MM.1S (cell line): ENCODE measurements around the gene ACSF3.
A peak's percentile ranks its signal among the peaks of the same experiment; 100 is the strongest.

Experiments
- DNase-seq: peaks from one replicate; pipeline ENCODE4 v3.0.0-alpha.2; 2015
- H2AFZ ChIP-seq: fragments of 300-600 bp; sonication (generic); 2 replicates; pipeline ENCODE4 v1.6.0; 2016; ENCODE audit warnings: antibody characterized with exemption, low read length
- H3F3A ChIP-seq: fragments of 300-600 bp; sonication (generic); 2 replicates; pipeline ENCODE4 v1.6.1; 2016; ENCODE audit warnings: mild to moderate bottlenecking, antibody characterized with exemption, low read length, moderate library complexity, mixed read lengths; ENCODE audit not compliant: insufficient read depth
- H3K27ac ChIP-seq: fragments of 300-600 bp; sonication (generic); 2 replicates; pipeline ENCODE4 v1.5.1; 2016; ENCODE audit warnings: mild to moderate bottlenecking, low read length
- H3K27me3 ChIP-seq: fragments of 300-600 bp; sonication (generic); replicated peaks from 2 replicates; pipeline ENCODE4 v1.6.0; 2016; ENCODE audit warnings: low read length; ENCODE audit not compliant: insufficient read depth
- H3K36me3 ChIP-seq: fragments of 300-600 bp; sonication (generic); replicated peaks from 2 replicates; pipeline ENCODE4 v1.6.1; 2016; ENCODE audit warnings: mild to moderate bottlenecking, low read length, mixed read lengths; ENCODE audit not compliant: insufficient read depth
- H3K4me1 ChIP-seq: fragments of 300-600 bp; sonication (generic); 2 replicates; pipeline ENCODE4 v1.6.1; 2016; ENCODE audit warnings: low read length, mixed read lengths
- H3K4me2 ChIP-seq: fragments of 300-600 bp; sonication (generic); 2 replicates; pipeline ENCODE4 v1.6.0; 2016; ENCODE audit warnings: low read depth, low read length
- H3K4me3 ChIP-seq: fragments of 300-600 bp; sonication (generic); 2 replicates; pipeline ENCODE4 v1.5.1; 2016; ENCODE audit warnings: low read length, mixed read lengths
- H3K79me2 ChIP-seq: fragments of 300-600 bp; sonication (generic); 2 replicates; pipeline ENCODE4 v1.6.1; 2016; ENCODE audit warnings: mixed run types, low read length, mixed read lengths
- H3K9ac ChIP-seq: fragments of 300-600 bp; sonication (generic); 2 replicates; pipeline ENCODE4 v1.6.1; 2016; ENCODE audit warnings: low read length, mixed read lengths
- H3K9me2 ChIP-seq: fragments of 300-600 bp; sonication (generic); replicated peaks from 2 replicates; pipeline ENCODE4 v1.6.1; 2016; ENCODE audit warnings: mild to moderate bottlenecking, low read length, mixed read lengths; ENCODE audit not compliant: insufficient read depth
- H3K9me3 ChIP-seq: fragments of 300-600 bp; sonication (generic); replicated peaks from 2 replicates; pipeline ENCODE4 v1.6.1; 2016; ENCODE audit warnings: mild to moderate bottlenecking, low read length, mixed read lengths; ENCODE audit not compliant: insufficient read depth
- H4K20me1 ChIP-seq: fragments of 300-600 bp; sonication (generic); 2 replicates; pipeline ENCODE4 v1.6.1; 2016; ENCODE audit warnings: mild to moderate bottlenecking, low read length, moderate library complexity, mixed read lengths; ENCODE audit not compliant: insufficient read depth
- EZH2 ChIP-seq: fragments of 300-600 bp; sonication (generic); optimal IDR thresholded peaks from 2 replicates; pipeline ENCODE3; 2017; ENCODE audit warnings: low read depth, mild to moderate bottlenecking, antibody characterized with exemption, low read length, mixed read lengths
- EZH2phosphoT487 ChIP-seq: fragments of 300-600 bp; sonication (generic); IDR thresholded peaks from 2 replicates; pipeline ENCODE4 v1.6.1; 2018; ENCODE audit warnings: antibody characterized with exemption, low read length
- TF ChIP-seq, protein P1 (sequence below): fragments of 300-600 bp; sonication (generic); IDR thresholded peaks from 2 replicates; pipeline ENCODE4 v1.5.1; 2016; ENCODE audit warnings: antibody characterized with exemption, low read length, mixed read lengths

Gene ACSF3

DNA sequence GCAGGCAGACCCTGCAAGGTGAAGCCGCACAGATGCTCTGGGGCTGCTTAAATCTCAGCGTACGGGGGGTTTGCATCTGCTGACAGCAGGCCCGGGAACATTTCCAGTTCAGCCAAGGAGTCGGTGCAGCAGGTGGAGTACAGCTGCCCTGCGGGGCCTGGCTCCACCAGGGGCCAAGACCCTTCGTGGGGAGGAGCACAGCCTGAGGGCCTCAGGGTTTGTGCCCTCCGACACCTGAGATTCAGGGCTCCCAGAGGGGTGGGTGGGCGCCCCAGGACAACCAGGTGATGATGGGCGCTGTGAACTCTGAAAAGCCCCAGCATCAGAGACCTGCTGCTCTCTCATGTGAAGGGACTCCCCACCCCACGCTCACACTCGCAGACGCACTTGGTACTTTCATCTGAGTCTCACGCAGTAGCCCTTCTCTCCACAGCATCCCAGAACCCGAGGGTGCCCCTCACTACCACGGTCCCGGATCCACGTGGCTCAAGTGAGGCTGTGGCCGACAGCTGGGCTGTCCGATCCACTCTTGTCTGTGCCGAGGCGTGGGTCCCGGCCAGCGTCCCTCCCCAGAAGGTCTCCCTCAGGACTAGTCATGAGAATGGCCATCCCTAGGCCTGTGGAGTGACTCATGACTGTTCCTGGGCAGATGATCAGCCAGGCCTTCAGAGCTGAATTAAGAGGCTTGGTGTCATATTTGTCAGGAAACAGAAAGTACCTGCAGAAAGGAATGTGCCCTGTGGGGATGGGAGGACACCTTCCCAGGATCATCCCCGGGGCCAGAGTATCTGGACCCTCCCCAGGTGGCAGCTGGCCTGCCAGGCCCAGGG is 29.6 kb downstream of the ACSF3 start:
- no peaks in the 10 kb centered on the region for H3K9me2 ChIP-seq
- peak overlapping the region; percentile 77 for H3K9ac ChIP-seq
- no peaks in the 10 kb centered on the region; the same call in 1 of the 2 replicates for H3K79me2 ChIP-seq
- peaks cover 25% of the 10 kb centered on the region for H3F3A ChIP-seq
- TF ChIP-seq, protein P1, sequence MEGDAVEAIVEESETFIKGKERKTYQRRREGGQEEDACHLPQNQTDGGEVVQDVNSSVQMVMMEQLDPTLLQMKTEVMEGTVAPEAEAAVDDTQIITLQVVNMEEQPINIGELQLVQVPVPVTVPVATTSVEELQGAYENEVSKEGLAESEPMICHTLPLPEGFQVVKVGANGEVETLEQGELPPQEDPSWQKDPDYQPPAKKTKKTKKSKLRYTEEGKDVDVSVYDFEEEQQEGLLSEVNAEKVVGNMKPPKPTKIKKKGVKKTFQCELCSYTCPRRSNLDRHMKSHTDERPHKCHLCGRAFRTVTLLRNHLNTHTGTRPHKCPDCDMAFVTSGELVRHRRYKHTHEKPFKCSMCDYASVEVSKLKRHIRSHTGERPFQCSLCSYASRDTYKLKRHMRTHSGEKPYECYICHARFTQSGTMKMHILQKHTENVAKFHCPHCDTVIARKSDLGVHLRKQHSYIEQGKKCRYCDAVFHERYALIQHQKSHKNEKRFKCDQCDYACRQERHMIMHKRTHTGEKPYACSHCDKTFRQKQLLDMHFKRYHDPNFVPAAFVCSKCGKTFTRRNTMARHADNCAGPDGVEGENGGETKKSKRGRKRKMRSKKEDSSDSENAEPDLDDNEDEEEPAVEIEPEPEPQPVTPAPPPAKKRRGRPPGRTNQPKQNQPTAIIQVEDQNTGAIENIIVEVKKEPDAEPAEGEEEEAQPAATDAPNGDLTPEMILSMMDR, result no peak
- TF ChIP-seq EZH2phosphoT487, result no peak
- no peak for TF ChIP-seq EZH2
- H3K36me3 ChIP-seq, result no peaks in the 10 kb centered on the region
- H3K9me3 ChIP-seq, result no peaks in the 10 kb centered on the region
- DNase-seq, result no peak
- no peaks in the 10 kb centered on the region for H4K20me1 ChIP-seq
- peak overlapping the region; percentile 71 for H3K4me2 ChIP-seq
- peaks cover 35% of the 10 kb centered on the region for H3K4me1 ChIP-seq
- no peak overlapping the region for H2AFZ ChIP-seq
- peak overlapping the region; percentile 99 for H3K27ac ChIP-seq
- H3K4me3 ChIP-seq, result peak overlapping the region; percentile 39
- H3K27me3 ChIP-seq, result no peaks in the 10 kb centered on the region

DNA sequence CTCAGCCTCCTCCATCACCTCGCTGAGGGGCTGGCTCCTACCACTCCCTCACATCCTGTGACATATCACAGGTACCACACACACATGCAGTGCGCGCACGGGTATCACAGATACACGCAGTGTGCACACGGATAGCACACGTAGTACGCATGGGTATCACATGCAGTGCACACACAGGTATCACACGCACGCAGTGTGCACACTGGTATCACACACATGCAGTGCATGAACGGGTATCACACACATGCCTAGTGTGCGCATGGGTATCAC is 30.1 kb downstream of the ACSF3 start:
- H3K9ac ChIP-seq, result peak overlapping the region; percentile 77; the same call in 1 of the 2 replicates
- no peaks in the 10 kb centered on the region for H3K9me2 ChIP-seq
- H2AFZ ChIP-seq, result no peak overlapping the region
- H3K4me1 ChIP-seq, result peaks cover 35% of the 10 kb centered on the region
- H3K9me3 ChIP-seq, result no peaks in the 10 kb centered on the region
- no peak for TF ChIP-seq EZH2
- TF ChIP-seq, protein P1, result no peak
- no peak for TF ChIP-seq EZH2phosphoT487
- no peaks in the 10 kb centered on the region for H4K20me1 ChIP-seq
- no peaks in the 10 kb centered on the region for H3K27me3 ChIP-seq
- peak overlapping the region; percentile 99 for H3K27ac ChIP-seq
- DNase-seq, result no peak
- peak overlapping the region; percentile 39; the same call in 1 of the 2 replicates for H3K4me3 ChIP-seq
- no peaks in the 10 kb centered on the region for H3K36me3 ChIP-seq
- no peaks in the 10 kb centered on the region; the same call in 1 of the 2 replicates for H3K79me2 ChIP-seq
- H3F3A ChIP-seq, result peaks cover 25% of the 10 kb centered on the region
- peak overlapping the region; percentile 71 for H3K4me2 ChIP-seq

GRCh38 chr16:89129378-89129777 is 35.7 kb downstream of the ACSF3 start:
- Histone ChIP-seq H3K4me2 (no peak overlapping the region), H3K4me1 (peaks cover 7% of the 10 kb centered on the region), H4K20me1 (no peaks in the 10 kb centered on the region), H3K27me3 (no peaks in the 10 kb centered on the region), H3F3A (peaks cover 4% of the 10 kb centered on the region; the same call in 1 of the 2 replicates), H3K9me2 (no peaks in the 10 kb centered on the region), H3K4me3 (no peak overlapping the region), H3K9me3 (no peaks in the 10 kb centered on the region), H3K79me2 (peaks cover 2% of the 10 kb centered on the region; the same call in 1 of the 2 replicates), H3K27ac (no peak overlapping the region), H3K36me3 (no peaks in the 10 kb centered on the region), H3K9ac (no peak overlapping the region), H2AFZ (no peak overlapping the region)
- no peak for TF ChIP-seq EZH2phosphoT487
- no peak for TF ChIP-seq EZH2
- TF ChIP-seq, protein P1, result no peak
- no peak for DNase-seq
